GM12865 (cell line): Measurements from ENCODE around the gene SOX15.

Experiments
- DNase-seq: peaks from one replicate; pipeline ENCODE4 v3.0.0; 2010; ENCODE audit warnings: low read depth
- H3K4me3 ChIP-seq: 2 replicates; pipeline ENCODE4 v1.5.1; 2011; ENCODE audit warnings: mild to moderate bottlenecking, low read depth, low read length, control low read depth
- TF ChIP-seq, protein P1 (sequence below): IDR thresholded peaks from 2 replicates; pipeline ENCODE4 v1.5.1; 2011; ENCODE audit warnings: low read length, control low read depth, low read depth, inconsistent platforms; ENCODE audit not compliant: insufficient read depth; ENCODE audit errors: missing control alignments

Gene SOX15

DNA sequence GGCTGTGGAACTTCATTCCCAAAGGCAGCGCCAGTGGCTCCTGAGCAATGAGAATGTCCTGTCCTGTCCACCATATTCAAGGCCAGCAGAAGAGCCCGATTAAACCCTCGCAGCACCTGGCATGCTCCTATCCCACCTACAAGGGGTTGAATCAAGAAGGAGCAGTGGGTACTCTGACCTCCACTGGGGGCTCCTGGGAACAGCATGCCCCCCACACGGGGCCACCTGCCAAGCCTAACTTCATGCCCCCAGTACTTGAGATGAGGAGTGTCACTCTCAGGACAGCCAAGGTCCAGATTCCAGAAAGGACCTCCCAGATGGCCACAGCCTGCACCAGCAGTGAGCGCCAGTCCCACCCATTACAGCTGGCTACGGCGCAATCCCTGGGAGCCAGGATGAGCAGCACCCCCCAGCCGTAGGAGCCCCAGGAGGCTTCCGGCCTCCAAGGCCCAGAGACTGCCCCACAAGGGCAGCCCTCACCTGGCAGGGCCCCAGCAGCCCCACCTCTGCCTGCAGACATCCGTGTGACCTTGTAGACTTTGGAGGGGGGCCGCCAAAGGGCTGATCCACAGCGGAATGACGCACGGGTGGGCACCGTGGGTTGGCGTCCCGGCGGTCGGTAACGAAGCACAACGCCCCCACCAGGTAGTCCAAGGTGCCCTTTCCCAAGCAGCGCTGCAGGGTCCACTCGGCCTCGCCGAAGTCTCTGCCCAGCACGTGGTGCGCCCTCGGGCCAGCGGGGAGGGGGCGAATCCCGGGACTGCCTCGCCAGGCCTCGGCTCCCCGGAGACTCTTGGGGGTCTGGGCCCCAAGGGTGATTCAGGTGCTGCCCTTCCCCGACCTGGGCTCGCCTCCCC lies 7.3 kb downstream of the SOX15 start:
- H3K4me3 ChIP-seq = peak overlapping the region; percentile 91
- DNase-seq = no peak
- TF ChIP-seq, protein P1, sequence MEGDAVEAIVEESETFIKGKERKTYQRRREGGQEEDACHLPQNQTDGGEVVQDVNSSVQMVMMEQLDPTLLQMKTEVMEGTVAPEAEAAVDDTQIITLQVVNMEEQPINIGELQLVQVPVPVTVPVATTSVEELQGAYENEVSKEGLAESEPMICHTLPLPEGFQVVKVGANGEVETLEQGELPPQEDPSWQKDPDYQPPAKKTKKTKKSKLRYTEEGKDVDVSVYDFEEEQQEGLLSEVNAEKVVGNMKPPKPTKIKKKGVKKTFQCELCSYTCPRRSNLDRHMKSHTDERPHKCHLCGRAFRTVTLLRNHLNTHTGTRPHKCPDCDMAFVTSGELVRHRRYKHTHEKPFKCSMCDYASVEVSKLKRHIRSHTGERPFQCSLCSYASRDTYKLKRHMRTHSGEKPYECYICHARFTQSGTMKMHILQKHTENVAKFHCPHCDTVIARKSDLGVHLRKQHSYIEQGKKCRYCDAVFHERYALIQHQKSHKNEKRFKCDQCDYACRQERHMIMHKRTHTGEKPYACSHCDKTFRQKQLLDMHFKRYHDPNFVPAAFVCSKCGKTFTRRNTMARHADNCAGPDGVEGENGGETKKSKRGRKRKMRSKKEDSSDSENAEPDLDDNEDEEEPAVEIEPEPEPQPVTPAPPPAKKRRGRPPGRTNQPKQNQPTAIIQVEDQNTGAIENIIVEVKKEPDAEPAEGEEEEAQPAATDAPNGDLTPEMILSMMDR = no peak

DNA sequence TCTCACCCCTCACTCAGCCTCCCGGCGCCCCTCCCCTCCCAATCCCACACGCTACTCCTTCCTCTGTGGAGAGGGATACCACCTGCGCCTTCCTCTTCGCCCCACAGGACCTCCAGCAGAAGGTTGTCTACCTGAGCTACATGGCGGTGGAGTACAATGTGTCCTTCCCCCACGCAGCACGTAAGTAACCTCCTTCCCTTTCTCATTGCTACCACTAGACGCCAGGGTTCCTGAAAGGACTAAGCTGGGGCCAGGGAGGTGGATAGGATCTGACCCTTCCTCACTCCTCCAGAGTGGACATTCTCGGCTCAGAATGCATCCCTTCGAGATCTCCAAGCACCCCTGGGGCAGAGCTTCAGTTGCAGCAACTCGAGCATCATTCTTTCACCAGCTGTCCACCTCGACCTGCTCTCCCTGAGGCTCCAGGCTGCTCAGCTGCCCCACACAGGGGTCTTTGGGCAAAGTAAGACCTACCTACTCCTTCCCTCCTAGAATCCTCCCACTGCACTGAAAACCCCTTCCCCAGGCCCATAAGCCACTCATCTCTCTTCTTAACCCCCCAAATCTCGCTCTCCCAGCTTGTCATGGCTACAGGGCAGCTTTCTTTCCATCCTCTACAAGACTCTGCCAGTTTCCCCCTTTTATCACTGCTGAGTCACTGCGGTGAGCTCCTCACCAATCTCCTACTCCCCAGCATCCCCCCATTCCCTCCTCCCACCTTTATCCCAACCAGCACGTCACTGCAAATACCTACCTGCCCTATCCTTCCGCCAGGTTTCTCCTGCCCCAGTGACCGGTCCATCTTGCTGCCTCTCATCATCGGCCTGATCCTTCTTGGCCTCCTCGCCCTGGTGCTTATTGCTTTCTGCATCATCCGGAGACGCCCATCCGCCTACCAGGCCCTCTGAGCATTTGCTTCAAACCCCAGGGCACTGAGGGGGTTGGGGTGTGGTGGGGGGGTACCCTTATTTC lies 9.0 kb downstream of the SOX15 start:
- no peak overlapping the region for H3K4me3 ChIP-seq
- TF ChIP-seq, protein P1 = no peak

DNA sequence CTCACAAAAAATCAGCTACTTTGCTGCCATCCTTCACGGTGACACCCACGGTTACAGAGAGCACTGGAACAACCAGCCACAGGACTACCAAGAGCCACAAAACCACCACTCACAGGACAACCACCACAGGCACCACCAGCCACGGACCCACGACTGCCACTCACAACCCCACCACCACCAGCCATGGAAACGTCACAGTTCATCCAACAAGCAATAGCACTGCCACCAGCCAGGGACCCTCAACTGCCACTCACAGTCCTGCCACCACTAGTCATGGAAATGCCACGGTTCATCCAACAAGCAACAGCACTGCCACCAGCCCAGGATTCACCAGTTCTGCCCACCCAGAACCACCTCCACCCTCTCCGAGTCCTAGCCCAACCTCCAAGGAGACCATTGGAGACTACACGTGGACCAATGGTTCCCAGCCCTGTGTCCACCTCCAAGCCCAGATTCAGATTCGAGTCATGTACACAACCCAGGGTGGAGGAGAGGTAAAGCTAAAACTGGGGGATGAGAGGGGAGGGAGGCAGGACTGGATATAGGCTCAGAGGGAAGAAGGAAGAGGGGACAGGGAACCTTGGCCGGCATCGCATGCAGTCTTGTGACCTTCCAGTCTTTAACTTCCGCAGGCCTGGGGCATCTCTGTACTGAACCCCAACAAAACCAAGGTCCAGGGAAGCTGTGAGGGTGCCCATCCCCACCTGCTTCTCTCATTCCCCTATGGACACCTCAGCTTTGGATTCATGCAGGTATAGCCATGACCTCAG lies 9.9 kb downstream of the SOX15 start:
- DNase-seq = no peak
- H3K4me3 ChIP-seq = no peak overlapping the region
- TF ChIP-seq, protein P1 = no peak

More for the DNA sequence above, 9.0 kb downstream of the SOX15 start:
- DNase-seq = peak; percentile 11

DNA sequence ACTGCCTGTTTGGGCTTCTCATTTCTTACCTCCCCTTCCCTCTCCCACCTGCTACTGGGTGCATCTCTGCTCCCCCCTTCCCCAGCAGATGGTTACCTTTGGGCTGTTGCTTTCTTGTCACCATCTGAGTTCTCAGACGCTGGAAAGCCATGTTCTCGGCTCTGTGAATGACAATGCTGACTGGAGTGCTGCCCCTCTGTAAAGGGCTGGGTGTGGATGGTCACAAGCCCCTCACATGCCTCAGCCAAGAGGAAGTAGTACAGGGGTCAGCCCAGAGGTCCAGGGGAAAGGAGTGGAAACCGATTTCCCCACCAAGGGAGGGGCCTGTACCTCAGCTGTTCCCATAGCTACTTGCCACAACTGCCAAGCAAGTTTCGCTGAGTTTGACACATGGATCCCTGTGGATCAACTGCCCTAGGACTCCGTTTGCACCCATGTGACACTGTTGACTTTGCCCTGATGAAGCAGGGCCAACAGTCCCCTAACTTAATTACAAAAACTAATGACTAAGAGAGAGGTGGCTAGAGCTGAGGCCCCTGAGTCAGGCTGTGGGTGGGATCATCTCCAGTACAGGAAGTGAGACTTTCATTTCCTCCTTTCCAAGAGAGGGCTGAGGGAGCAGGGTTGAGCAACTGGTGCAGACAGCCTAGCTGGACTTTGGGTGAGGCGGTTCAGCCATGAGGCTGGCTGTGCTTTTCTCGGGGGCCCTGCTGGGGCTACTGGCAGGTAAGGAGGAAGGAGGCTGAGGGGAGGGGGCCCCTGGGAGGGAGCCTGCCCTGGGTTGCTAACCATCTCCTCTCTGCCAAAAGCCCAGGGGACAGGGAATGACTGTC lies 10.7 kb downstream of the SOX15 start, which contains the start of gene CD68:
CD68 (plus strand) TSS at position 638 of the 833 bp plus-strand sequence; CDS start at position 678, 40 bp downstream.
- no peak within 1 kb of the TSS for H3K4me3 ChIP-seq
- TF ChIP-seq, protein P1 = no peak
- peak; percentile 90 for DNase-seq

DNA sequence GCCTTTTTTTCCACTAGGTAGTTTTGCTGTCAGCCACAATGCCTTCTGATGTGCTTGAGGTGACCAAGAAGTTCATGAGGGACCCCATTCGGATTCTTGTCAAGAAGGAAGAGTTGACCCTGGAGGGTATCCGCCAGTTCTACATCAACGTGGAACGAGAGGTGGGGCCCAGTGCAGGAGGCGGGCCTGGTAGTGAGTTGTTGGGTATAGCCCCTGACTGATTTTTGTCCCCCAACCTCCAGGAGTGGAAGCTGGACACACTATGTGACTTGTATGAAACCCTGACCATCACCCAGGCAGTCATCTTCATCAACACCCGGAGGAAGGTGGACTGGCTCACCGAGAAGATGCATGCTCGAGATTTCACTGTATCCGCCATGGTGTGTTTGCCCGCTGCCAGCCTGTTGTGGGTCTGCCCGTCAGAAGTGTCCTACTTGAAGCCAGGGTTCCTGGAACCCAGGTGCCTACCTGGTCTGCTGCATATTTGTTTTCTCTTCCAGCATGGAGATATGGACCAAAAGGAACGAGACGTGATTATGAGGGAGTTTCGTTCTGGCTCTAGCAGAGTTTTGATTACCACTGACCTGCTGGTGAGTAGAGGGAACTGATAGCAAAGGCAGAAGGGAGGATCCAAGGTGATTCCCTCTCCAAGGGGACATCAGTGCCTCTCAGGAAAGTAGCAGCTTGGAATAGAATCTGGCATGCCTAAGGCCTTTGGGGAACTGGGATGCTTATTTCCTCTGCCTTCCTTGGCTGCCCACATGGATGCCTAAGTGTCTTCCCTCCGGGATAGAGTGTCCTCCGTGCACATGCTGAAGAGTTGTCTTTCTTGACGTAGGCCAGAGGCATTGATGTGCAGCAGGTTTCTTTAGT lies 12.3 kb downstream of the SOX15 start:
- H3K4me3 ChIP-seq = no peak overlapping the region
- TF ChIP-seq, protein P1 = no peak
- no peak for DNase-seq
